H1 (cell line): ENCODE measurements around the gene AMMECR1L. TPM values are rescaled to one million over a fixed set of nuclear protein-coding genes. Genes with fewer than 3 reads are reported as not detected.

Experiments used
- CTCF ChIA-PET: fragments of 300-600 bp; sonication (Branson Sonifier 250); formaldehyde crosslinking; loops from one replicate; lab custom pipeline; 2021; ENCODE audit not compliant: partially characterized antibody; lab: Charles Lee
- POLR2A ChIA-PET: fragments of 300-600 bp; sonication (Branson Sonifier 250); formaldehyde crosslinking; loops from one replicate; lab custom pipeline; 2021; ENCODE audit warnings: inconsistent platforms; ENCODE audit not compliant: partially characterized antibody; lab: Charles Lee
- DNase-seq, 2 experiments: peaks; one replicate each; pipeline versions ENCODE4 v3.0.0 to v3.0.0-alpha.2; 2010 to 2022; ENCODE audit warnings: low spot score in 2 of 2, low read depth in 1 of 2, mixed read lengths in 1 of 2
- FAIRE-seq: peaks from 2 replicates; lab custom pipeline; 2011; peaks lifted over from hg19 to GRCh38; lab: Jason Lieb, UNC
- H2AFZ ChIP-seq: 2 replicates; pipeline ENCODE4 v1.8.1; 2012; ENCODE audit warnings: low read length, inconsistent platforms
- H2AK5ac ChIP-seq: 2 replicates; pipeline ENCODE4 v1.6.1; 2013; ENCODE audit warnings: low read depth, low read length
- H2BK120ac ChIP-seq: replicated peaks from 2 replicates; pipeline ENCODE3; 2013; ENCODE audit warnings: low read depth, low read length, inconsistent platforms
- H2BK12ac ChIP-seq: 2 replicates; pipeline ENCODE4 v1.6.1; 2013; ENCODE audit warnings: low read depth, low read length
- H2BK15ac ChIP-seq: 2 replicates; pipeline ENCODE4 v1.6.1; 2013; ENCODE audit warnings: low read length
- H2BK20ac ChIP-seq: 2 replicates; pipeline ENCODE4 v1.6.1; 2013; ENCODE audit warnings: low read length
- H2BK5ac ChIP-seq: 2 replicates; pipeline ENCODE4 v1.6.1; 2013; ENCODE audit warnings: low read depth, low read length
- H3K14ac ChIP-seq: 2 replicates; pipeline ENCODE4 v1.6.1; 2013; ENCODE audit warnings: inconsistent platforms; ENCODE audit not compliant: insufficient read length
- H3K18ac ChIP-seq: 2 replicates; pipeline ENCODE4 v1.6.1; 2013; ENCODE audit warnings: low read length; ENCODE audit errors: extremely low read depth
- H3K23ac ChIP-seq: 2 replicates; pipeline ENCODE4 v1.6.1; 2013; ENCODE audit warnings: inconsistent platforms; ENCODE audit not compliant: insufficient read length
- H3K23me2 ChIP-seq: 2 replicates; pipeline ENCODE4 v1.6.1; 2013; ENCODE audit warnings: low read depth, low read length
- H3K27ac ChIP-seq: 2 replicates; pipeline ENCODE4 v1.6.1; 2011; ENCODE audit warnings: low read depth, low read length, inconsistent platforms
- H3K27me3 ChIP-seq, 4 experiments: replicated peaks in 1 of 4; 1 replicate in 1 of 4; 2 replicates in 3 of 4; pipeline versions ENCODE4 v1.6.1 to v1.8.1; 2011 to 2013; ENCODE audit warnings: low read length in 3 of 4, mild to moderate bottlenecking in 3 of 4, inconsistent platforms in 2 of 4, mixed read lengths in 2 of 4, moderate library complexity in 1 of 4; ENCODE audit not compliant: control insufficient read depth in 3 of 4, insufficient read depth in 3 of 4; ENCODE audit errors: extremely low read depth in 1 of 4
- H3K36me3 ChIP-seq, 4 experiments: 2 replicates each; pipeline versions ENCODE4 v1.6.1 to v1.8.1; 2011 to 2013; ENCODE audit warnings: mild to moderate bottlenecking in 4 of 4, low read length in 3 of 4, moderate library complexity in 2 of 4, control low read depth in 1 of 4, inconsistent platforms in 1 of 4; ENCODE audit not compliant: insufficient read depth in 4 of 4, control insufficient read depth in 2 of 4
- H3K4ac ChIP-seq: replicated peaks from 2 replicates; pipeline ENCODE3; 2013; ENCODE audit warnings: low read length, low read depth, mixed read lengths, inconsistent platforms; ENCODE audit not compliant: insufficient read length
- H3K4me1 ChIP-seq, 4 experiments: replicated peaks in 1 of 4; 1 replicate in 1 of 4; 2 replicates in 3 of 4; pipeline versions ENCODE4 v1.6.1 to v1.8.1; 2011 to 2013; ENCODE audit warnings: low read length in 3 of 4, inconsistent platforms in 2 of 4, mixed read lengths in 1 of 4; ENCODE audit not compliant: insufficient read depth in 4 of 4, control insufficient read depth in 3 of 4
- H3K4me2 ChIP-seq, 2 experiments: 2 replicates each; pipeline versions ENCODE4 v1.6.1 to v1.8.1; 2011 to 2013; ENCODE audit warnings: low read depth in 2 of 2, low read length in 2 of 2, control low read depth in 1 of 2, inconsistent platforms in 1 of 2, mild to moderate bottlenecking in 1 of 2; ENCODE audit not compliant: insufficient read depth in 1 of 2
- H3K4me3 ChIP-seq, 4 experiments: fragments of 200-600, 300-600 bp in 1 of 4; sonication (generic), shearing (Covaris generic), sonication (Bioruptor Twin) in 1 of 4; 2 replicates each; pipeline versions ENCODE4 v1.5.1 to v1.8.1; 2011 to 2016; ENCODE audit warnings: low read length in 4 of 4, low read depth in 3 of 4, control low read depth in 2 of 4, inconsistent platforms in 2 of 4, mild to moderate bottlenecking in 2 of 4, mixed read lengths in 1 of 4, moderate library complexity in 1 of 4; ENCODE audit not compliant: insufficient read depth in 2 of 4; ENCODE audit errors: extremely low read depth in 1 of 4
- H3K56ac ChIP-seq: replicated peaks from 2 replicates; pipeline ENCODE3; 2013; ENCODE audit warnings: low read depth, mild to moderate bottlenecking, mixed read lengths, low read length, inconsistent platforms; ENCODE audit not compliant: insufficient read length
- H3K79me1 ChIP-seq: 2 replicates; pipeline ENCODE4 v1.6.1; 2013; ENCODE audit warnings: low read depth, low read length, control low read depth
- H3K79me2 ChIP-seq, 2 experiments: 2 replicates each; pipeline versions ENCODE4 v1.6.1 to v1.8.1; 2012 to 2013; ENCODE audit warnings: low read length in 2 of 2, mild to moderate bottlenecking in 2 of 2, inconsistent platforms in 1 of 2; ENCODE audit not compliant: insufficient read depth in 2 of 2, control insufficient read depth in 1 of 2
- H3K9ac ChIP-seq, 4 experiments: replicated peaks in 1 of 4; 1 replicate in 1 of 4; 2 replicates in 3 of 4; pipeline versions ENCODE4 v1.6.1 to v1.8.1; 2011 to 2013; ENCODE audit warnings: low read depth in 3 of 4, low read length in 3 of 4, control low read depth in 2 of 4, mild to moderate bottlenecking in 2 of 4, moderate library complexity in 2 of 4, inconsistent platforms in 1 of 4; ENCODE audit errors: extremely low read depth in 1 of 4
- H3K9me3 ChIP-seq, 2 experiments: 2 replicates each; pipeline versions ENCODE4 v1.6.1 to v1.8.1; 2012 to 2013; ENCODE audit warnings: mild to moderate bottlenecking in 2 of 2, moderate library complexity in 2 of 2, control low read depth in 1 of 2, inconsistent platforms in 1 of 2, low read depth in 1 of 2, low read length in 1 of 2, mixed read lengths in 1 of 2; ENCODE audit not compliant: insufficient read depth in 2 of 2
- H4K20me1 ChIP-seq, 2 experiments: replicated peaks in 1 of 2; 2 replicates each; pipeline versions ENCODE3 to v1.8.1; 2011 to 2013; ENCODE audit warnings: inconsistent platforms in 2 of 2, low read length in 2 of 2, mild to moderate bottlenecking in 1 of 2; ENCODE audit not compliant: insufficient read depth in 2 of 2, control insufficient read depth in 1 of 2
- H4K5ac ChIP-seq: 2 replicates; pipeline ENCODE4 v1.6.1; 2013; ENCODE audit warnings: low read length, low read depth, mixed read lengths, inconsistent platforms; ENCODE audit not compliant: insufficient read length
- H4K8ac ChIP-seq: 2 replicates; pipeline ENCODE4 v1.8.0; 2013; ENCODE audit warnings: mild to moderate bottlenecking, moderate library complexity, low read length, inconsistent platforms; ENCODE audit not compliant: insufficient read depth; ENCODE audit errors: extremely low read depth
- H4K91ac ChIP-seq: replicated peaks from 2 replicates; pipeline ENCODE3; 2013; ENCODE audit warnings: low read length, mixed read lengths, inconsistent platforms; ENCODE audit not compliant: insufficient read length
- ATF2 ChIP-seq: IDR thresholded peaks from 2 replicates; pipeline ENCODE4 v1.6.1; 2012; ENCODE audit warnings: low read length, inconsistent platforms
- CBX5 ChIP-seq: fragments of 300-800, 300-1000 bp; sonication (generic); IDR thresholded peaks from 2 replicates; pipeline ENCODE4 v1.7.1; 2016; ENCODE audit warnings: antibody characterized with exemption, low read length, low read depth
- HDAC2 ChIP-seq, 2 experiments: fragments of 300-600 bp in 1 of 2; sonication (generic) in 1 of 2; IDR thresholded peaks; 2 replicates each; pipeline ENCODE4 v1.6.1; 2011 to 2012; ENCODE audit warnings: low read depth in 2 of 2, low read length in 2 of 2, mild to moderate bottlenecking in 2 of 2, moderate library complexity in 2 of 2, borderline replicate concordance in 1 of 2, inconsistent platforms in 1 of 2
- POLR2AphosphoS5 ChIP-seq: IDR thresholded peaks from 2 replicates; pipeline ENCODE4 v1.6.1; 2011; ENCODE audit warnings: low read depth, low read length
- RBBP5 ChIP-seq: IDR thresholded peaks from 2 replicates; pipeline ENCODE4 v1.7.1; 2012; ENCODE audit warnings: low read depth, mild to moderate bottlenecking, inconsistent platforms, low read length, moderate library complexity, borderline replicate concordance
- SIRT6 ChIP-seq: IDR thresholded peaks from one replicate; pipeline ENCODE4 v1.7.1; 2012; ENCODE audit warnings: low read length, inconsistent platforms
- SP1 ChIP-seq: IDR thresholded peaks from 2 replicates; pipeline ENCODE4 v1.6.1; 2011; ENCODE audit warnings: low read depth, low read length
- SP2 ChIP-seq: IDR thresholded peaks from 2 replicates; pipeline ENCODE4 v1.6.1; 2012; ENCODE audit warnings: mild to moderate bottlenecking, low read length, inconsistent platforms
- WGBS, 2 experiments: shearing (Covaris generic) in 1 of 2; methylation state at CpG; one replicate each; pipeline versions ENCODE4 v1.1.6 to v1.1.7; 2013 to 2015; ENCODE audit warnings: low lambda C conversion rate in 2 of 2, mixed read lengths in 2 of 2, inconsistent platforms in 1 of 2, low coverage in 1 of 2, missing lambda C conversion rate in 1 of 2; ENCODE audit not compliant: insufficient replicate concordance in 2 of 2, insufficient coverage in 1 of 2, insufficient read length in 1 of 2; ENCODE audit errors: extremely low coverage in 1 of 2, missing lambda C conversion rate in 1 of 2; 5-methylcytosine and 5-hydroxymethylcytosine counted together
- polyA plus RNA-seq, 7 experiments: library from polyadenylated mRNA; depleted of rRNA in 3 of 7; stranded (reverse) in 5 of 7; unstranded in 2 of 7; fragments of >200 nt in 5 of 7; fragments of 200-250 nt in 2 of 7; gene quantifications; 1 replicate in 5 of 7; 2 replicates in 1 of 7; 4 replicates in 1 of 7; pipeline versions ENCODE4 v1.2.1 to v1.2.3, GENCODE V29; 2011 to 2013; ENCODE audit warnings: missing spikeins in 2 of 7, mixed read lengths in 2 of 7
- total RNA-seq: library from RNA; stranded (reverse); fragmentation: NEBNext Ultra II Directional; extraction: Animal tissue kit (Norgen Biotek cat#: 25700); gene quantifications from 2 replicates; pipeline ENCODE4 v1.2.1, GENCODE V29; 2021

The AMMECR1L gene
- total and polyA plus RNA-seq, 2 of the 8 experiments (the other 6 are each of a cell fraction or from before 2014, with no cell fraction given): 10.1 to 18.8 TPM

GRCh38 chr2:127814677-127815076 is 71.1 kb downstream of the AMMECR1L start:
- no peak overlapping the region for H2AK5ac ChIP-seq
- H4K20me1 ChIP-seq: no peaks in the 10 kb centered on the region
- no peak overlapping the region for H3K18ac ChIP-seq
- CTCF ChIA-PET: no interaction called here
- H3K79me1 ChIP-seq: no peaks in the 10 kb centered on the region
- peaks cover 6 to 12% of the 10 kb centered on the region in 2 experiments for H3K79me2 ChIP-seq
- H3K27me3 ChIP-seq: no peaks in the 10 kb centered on the region
- H3K4me2 ChIP-seq: no peak overlapping the region
- no peak overlapping the region for H3K9ac ChIP-seq
- 88% methylated on average over 1 of the region's 1 CpG; no CpG with 5 or more reads in 1 of the 2 experiments for WGBS, 2 experiments
- no peak overlapping the region for H2BK20ac ChIP-seq
- peaks cover 0 to 9% (median 4%) of the 10 kb centered on the region in 4 experiments; a peak in 3 of 7 replicates for H3K4me1 ChIP-seq
- H3K14ac ChIP-seq: no peak overlapping the region
- H3K4ac ChIP-seq: no peak overlapping the region
- DNase-seq (no peak), FAIRE-seq (no peak)
- H3K27ac ChIP-seq: no peak overlapping the region
- no peak overlapping the region for H2AFZ ChIP-seq
- peaks cover 3% of the 10 kb centered on the region for H3K23me2 ChIP-seq
- H4K91ac ChIP-seq: no peak overlapping the region
- H2BK120ac ChIP-seq: no peak overlapping the region
- peaks cover 8 to 17% of the 10 kb centered on the region in 2 experiments for H3K9me3 ChIP-seq
- no peaks in the 10 kb centered on the region for H3K36me3 ChIP-seq
- no peak overlapping the region for H3K23ac ChIP-seq
- no peak overlapping the region for H2BK15ac ChIP-seq
- no peak overlapping the region for H3K4me3 ChIP-seq
- POLR2A ChIA-PET: interaction anchor here (0.6 to 1.5 kb wide), 3 partner anchors 8 to 124 kb away, joined by 3 to 4 read pairs (median 3); no protein-coding TSS in a partner anchor
- H2BK12ac ChIP-seq: no peak overlapping the region
- no peak overlapping the region for H3K56ac ChIP-seq
- H4K8ac ChIP-seq: no peak overlapping the region
- H4K5ac ChIP-seq: no peak overlapping the region
- TF ChIP-seq SP2 (no peak), CBX5 (no peak), SP1 (no peak), ATF2 (no peak), RBBP5 (no peak), HDAC2 (IDR thresholded peaks at IDR 0.05; ENCODE audit: borderline replicate concordance in 1 of 2, low read depth in 2 of 2, low read length in 2 of 2) (no peak), POLR2AphosphoS5 (no peak), SIRT6 (no peak)
- no peak overlapping the region for H2BK5ac ChIP-seq
